ENCODE data around the gene FARS2. TPM values are rescaled to one million over a fixed set of nuclear protein-coding genes. Genes with fewer than 3 reads are reported as not detected.

FARS2 gene
- polyA plus RNA-seq, 1 experiment: 17.9 TPM

DNA sequence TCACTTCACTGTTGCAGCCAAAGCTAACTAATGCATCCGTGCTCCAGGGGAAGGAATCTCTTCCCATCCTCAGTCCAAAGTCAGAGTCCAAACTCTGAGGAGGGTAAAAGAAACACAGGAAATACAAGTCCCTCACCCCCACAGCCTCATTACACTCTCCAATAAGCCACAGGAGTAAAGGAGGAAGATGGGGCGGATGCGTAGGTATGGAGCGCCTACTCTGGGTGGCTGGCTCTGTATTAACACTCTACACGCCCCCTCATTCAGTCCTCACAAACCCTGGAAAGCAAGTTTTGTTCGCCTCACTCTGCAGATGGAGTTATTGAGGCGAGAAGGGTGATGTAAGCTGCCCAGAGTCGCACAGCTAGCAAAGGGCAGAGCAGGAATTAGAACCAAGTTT, 502.6 kb downstream of the FARS2 start:
- no peak for TF ChIP-seq CTCF (IDR thresholded peaks at IDR 0.05; ENCODE audit: insufficient read depth, low read depth, low read length)
- Histone ChIP-seq H3K4me3 (ENCODE audit: low read depth, low read length) (no peak overlapping the region), H3K36me3 (ENCODE audit: control insufficient read depth, insufficient read depth, low read length) (no peaks in the 10 kb centered on the region), H3K27me3 (ENCODE audit: control insufficient read depth, insufficient read depth, low read length) (no peaks in the 10 kb centered on the region)
- DNase-seq (ENCODE audit: low read depth): no peak
- CTCF ChIA-PET: interaction anchor here (1.6 kb wide), 3 partner anchors 15 to 295 kb away, joined by 3 to 7 read pairs (median 5); no protein-coding TSS in a partner anchor
- POLR2A ChIA-PET: no interaction called here

DNA sequence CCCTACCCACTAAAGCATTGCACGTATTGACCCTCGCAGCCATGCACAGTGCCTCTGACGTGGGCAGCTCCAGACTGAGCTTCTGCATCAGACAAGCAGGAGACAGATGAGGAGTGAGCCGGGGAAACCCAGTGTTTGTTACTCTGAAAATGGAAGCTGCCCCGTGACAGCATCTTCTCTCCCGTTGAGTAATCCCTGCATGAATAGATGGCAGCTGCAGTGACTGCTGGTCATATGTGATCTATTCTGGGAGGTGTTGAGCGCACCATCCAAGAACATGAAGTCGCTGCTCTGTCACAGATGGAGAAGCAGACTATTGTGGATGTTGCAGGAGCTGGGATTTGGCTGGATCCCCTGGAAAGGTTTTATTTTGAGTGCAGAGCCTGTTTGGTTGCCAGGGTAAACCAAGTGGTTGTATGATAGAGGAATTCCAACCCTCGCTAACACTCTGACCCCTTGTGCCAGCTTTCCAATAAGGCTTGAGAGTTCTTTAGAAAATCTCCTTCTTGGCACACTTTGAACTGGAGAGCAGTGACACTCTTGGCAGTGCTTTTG, 503.2 kb downstream of the FARS2 start:
- ChIA-PET CTCF (interaction anchor here (1.6 to 2.2 kb wide), 4 partner anchors 15 to 295 kb away, joined by 3 to 7 read pairs (median 6); no protein-coding TSS in a partner anchor), POLR2A (no interaction called here)
- TF ChIP-seq CTCF (IDR thresholded peaks at IDR 0.05; ENCODE audit: insufficient read depth, low read depth, low read length): no peak
- Histone ChIP-seq H3K27me3 (ENCODE audit: control insufficient read depth, insufficient read depth, low read length) (no peaks in the 10 kb centered on the region), H3K36me3 (ENCODE audit: control insufficient read depth, insufficient read depth, low read length) (no peaks in the 10 kb centered on the region), H3K4me3 (ENCODE audit: low read depth, low read length) (no peak overlapping the region)
- DNase-seq (ENCODE audit: low read depth): no peak

- Histone ChIP-seq H3K4me3 (ENCODE audit: low read depth, low read length) (no peak overlapping the region), H3K36me3 (ENCODE audit: control insufficient read depth, insufficient read depth, low read length) (no peaks in the 10 kb centered on the region), H3K27me3 (ENCODE audit: control insufficient read depth, insufficient read depth, low read length) (no peaks in the 10 kb centered on the region)
- ChIA-PET POLR2A (no interaction called here), CTCF (interaction anchor here (1.6 to 2.2 kb wide), 3 partner anchors 14 to 296 kb away, joined by 3 to 7 read pairs (median 6); no protein-coding TSS in a partner anchor)
- DNase-seq (ENCODE audit: low read depth): no peak
- no peak for TF ChIP-seq CTCF (IDR thresholded peaks at IDR 0.05; ENCODE audit: insufficient read depth, low read depth, low read length)
Measured at GRCh38 chr6:5765141-5765760, 503.9 kb downstream of the FARS2 start.

- DNase-seq (ENCODE audit: low read depth): no peak
- Histone ChIP-seq H3K4me3 (ENCODE audit: low read depth, low read length) (no peak overlapping the region), H3K36me3 (ENCODE audit: control insufficient read depth, insufficient read depth, low read length) (no peaks in the 10 kb centered on the region), H3K27me3 (ENCODE audit: control insufficient read depth, insufficient read depth, low read length) (no peaks in the 10 kb centered on the region)
- TF ChIP-seq CTCF (IDR thresholded peaks at IDR 0.05; ENCODE audit: insufficient read depth, low read depth, low read length): peak; percentile 28
- CTCF ChIA-PET: interaction anchor here (2.2 kb wide), 1 partner anchor 295 kb away, joined by 6 read pairs; no protein-coding TSS in a partner anchor
- POLR2A ChIA-PET: no interaction called here
Measured at GRCh38 chr6:5766260-5766659, 504.9 kb downstream of the FARS2 start.

GRCh38 chr6:5767471-5767870, 506.2 kb downstream of the FARS2 start:
- TF ChIP-seq CTCF (IDR thresholded peaks at IDR 0.05; ENCODE audit: insufficient read depth, low read depth, low read length): no peak
- H3K36me3 ChIP-seq (ENCODE audit: control insufficient read depth, insufficient read depth, low read length): no peaks in the 10 kb centered on the region
- DNase-seq (ENCODE audit: low read depth): no peak
- no peak overlapping the region for H3K4me3 ChIP-seq (ENCODE audit: low read depth, low read length)
- ChIA-PET POLR2A (interaction anchor here (0.7 kb wide), 1 partner anchor 14 kb away, joined by 3 read pairs; no protein-coding TSS in a partner anchor), CTCF (no interaction called here)
- no peaks in the 10 kb centered on the region for H3K27me3 ChIP-seq (ENCODE audit: control insufficient read depth, insufficient read depth, low read length)
